Choroid plexus epithelial cell (primary cell): ENCODE data around the gene PLEKHA1.

ENCODE experiments used
- DNase-seq: peaks from one replicate; pipeline ENCODE4 v3.0.0-alpha.2; 2010; ENCODE audit warnings: low read depth
- H3K4me3 ChIP-seq: 2 replicates; pipeline ENCODE4 v1.5.1; 2011; ENCODE audit warnings: low read depth, mild to moderate bottlenecking, control low read depth, low read length, moderate library complexity
- CTCF ChIP-seq: conservative IDR thresholded peaks from 2 replicates; pipeline ENCODE4 v1.5.1; 2011; ENCODE audit warnings: low read depth, mild to moderate bottlenecking, control low read depth, inconsistent platforms, low read length, moderate library complexity

Gene PLEKHA1

GRCh38 chr10:122469848-122470247 is 95.3 kb downstream of the PLEKHA1 start:
- TF ChIP-seq CTCF = no peak
- DNase-seq = no peak
- H3K4me3 ChIP-seq = no peak overlapping the region

GRCh38 chr10:122471531-122472177 is 97.1 kb downstream of the PLEKHA1 start:
- no peak for DNase-seq
- TF ChIP-seq CTCF = no peak
- no peak overlapping the region for H3K4me3 ChIP-seq

- TF ChIP-seq CTCF = no peak
- no peak for DNase-seq
- no peak overlapping the region for H3K4me3 ChIP-seq
Observed at GRCh38 chr10:122473116-122473515, 98.6 kb downstream of the PLEKHA1 start.

- DNase-seq = peak; percentile 52
- TF ChIP-seq CTCF = no peak
Observed at GRCh38 chr10:122474131-122474818, 99.8 kb downstream of the PLEKHA1 start.

GRCh38 chr10:122475100-122475499 is 100.6 kb downstream of the PLEKHA1 start:
- H3K4me3 ChIP-seq = no peak overlapping the region
- no peak for DNase-seq
- no peak for TF ChIP-seq CTCF

More at GRCh38 chr10:122474131-122474818, 99.8 kb downstream of the PLEKHA1 start:
- H3K4me3 ChIP-seq = no peak overlapping the region

GRCh38 chr10:122475591-122476332 is 101.3 kb downstream of the PLEKHA1 start:
- DNase-seq = no peak
- H3K4me3 ChIP-seq = no peak overlapping the region

More at GRCh38 chr10:122475591-122476332, 101.3 kb downstream of the PLEKHA1 start:
- TF ChIP-seq CTCF = no peak
